HepG2 (cell line): ENCODE data around the gene GBA2. TPM values are rescaled to one million over a fixed set of nuclear protein-coding genes. Genes with fewer than 3 reads are reported as not detected.

Source experiments
- ARID4A ChIP-seq: sonication (generic); formaldehyde crosslinking; IDR thresholded peaks from 2 replicates; pipeline ENCODE4 v1.5.0; 2020; ENCODE audit warnings: mild to moderate bottlenecking, missing genetic modification reagents, borderline replicate concordance
- CENPX ChIP-seq: sonication (generic); formaldehyde crosslinking; IDR thresholded peaks from 2 replicates; pipeline ENCODE4 v1.9.0; 2021; ENCODE audit warnings: mild to moderate bottlenecking, missing genetic modification reagents, moderate library complexity
- EED ChIP-seq: sonication (generic); formaldehyde crosslinking; IDR thresholded peaks from 2 replicates; pipeline ENCODE4 v1.5.0; 2020; ENCODE audit warnings: mild to moderate bottlenecking, missing genetic modification reagents
- HDAC1 ChIP-seq: sonication (generic); formaldehyde crosslinking; IDR thresholded peaks from 2 replicates; pipeline ENCODE4 v1.5.1; 2020; ENCODE audit warnings: mild to moderate bottlenecking, missing genetic modification reagents
- HNRNPK ChIP-seq: fragments of 200-400 bp; formaldehyde crosslinking; IDR thresholded peaks from 2 replicates; pipeline ENCODE4 v1.6.1; 2018; ENCODE audit warnings: low read length, low read depth, moderate library complexity, mild to moderate bottlenecking; ENCODE audit not compliant: poor library complexity, severe bottlenecking
- KDM5A ChIP-seq: fragments of 200-600 bp; sonication (generic); IDR thresholded peaks from 2 replicates; pipeline ENCODE4 v1.7.0; 2018; ENCODE audit warnings: antibody characterized with exemption, mild to moderate bottlenecking, low read length, borderline replicate concordance
- NFATC3 ChIP-seq: sonication (generic); formaldehyde crosslinking; IDR thresholded peaks from 2 replicates; pipeline ENCODE4 v1.5.1; 2020; ENCODE audit warnings: mild to moderate bottlenecking, missing genetic modification reagents
- PAWR ChIP-seq: sonication (generic); formaldehyde crosslinking; IDR thresholded peaks from 2 replicates; pipeline ENCODE4 v1.4.0; 2020; ENCODE audit warnings: missing genetic modification reagents, mild to moderate bottlenecking, borderline replicate concordance
- PBX2 ChIP-seq: IDR thresholded peaks from 2 replicates; pipeline ENCODE4 v1.6.1; 2016; ENCODE audit warnings: control low read depth
- RXRB ChIP-seq: IDR thresholded peaks from 2 replicates; pipeline ENCODE4 v1.6.1; 2016; ENCODE audit warnings: borderline replicate concordance, missing genetic modification reagents, missing compliant biosample characterization
- SMYD3 ChIP-seq: sonication (generic); formaldehyde crosslinking; IDR thresholded peaks from 2 replicates; pipeline ENCODE4 v1.8.1; 2023; ENCODE audit warnings: mild to moderate bottlenecking, missing genetic modification reagents
- SOX5 ChIP-seq: IDR thresholded peaks from 2 replicates; pipeline ENCODE4 v1.6.1; 2016; ENCODE audit warnings: borderline replicate concordance
- TBP ChIP-seq: sonication (generic); formaldehyde crosslinking; IDR thresholded peaks from 2 replicates; pipeline ENCODE4 v1.5.0; 2020; ENCODE audit warnings: missing genetic modification reagents
- ZNF382 ChIP-seq: sonication (generic); formaldehyde crosslinking; IDR thresholded peaks from 2 replicates; pipeline ENCODE4 v1.5.0; 2020; ENCODE audit warnings: missing genetic modification reagents, mild to moderate bottlenecking, borderline replicate concordance
- ZNF407 ChIP-seq: sonication (generic); formaldehyde crosslinking; IDR thresholded peaks from one replicate; pipeline ENCODE4 v1.5.1; 2020; ENCODE audit warnings: mild to moderate bottlenecking, missing genetic modification reagents; ENCODE audit errors: not compliant biosample characterization
- polyA plus RNA-seq, 8 experiments: library from polyadenylated mRNA; depleted of rRNA in 3 of 8; stranded (reverse) in 7 of 8; unstranded in 1 of 8; fragments of >200 nt; fragmentation: Illumina TruSeq in 4 of 8; extraction: Trizol in 4 of 8; gene quantifications; 2 replicates each; pipeline versions ENCODE4 v1.2.1 to v1.2.3, GENCODE V29; 2011 to 2016; ENCODE audit warnings: low read depth in 4 of 8, missing spikeins in 1 of 8, mixed read lengths in 1 of 8; ENCODE audit not compliant: insufficient read depth in 1 of 8
- total RNA-seq, 5 experiments: library from RNA; depleted of rRNA; stranded (reverse); fragments of >200 nt; fragmentation: Illumina TruSeq; extraction: Trizol; gene quantifications; 2 replicates each; pipeline ENCODE4 v1.2.3, GENCODE V29; 2016; ENCODE audit warnings: low read depth in 1 of 5

The GBA2 gene
- total and polyA plus RNA-seq, 2 of the 13 experiments (the other 11 are each of a cell fraction or from before 2014, with no cell fraction given) = 37.5 to 86.1 TPM

- TF ChIP-seq HDAC1 (0 out of 2 replicates have a peak, but pooled peaks have one; percentile 6), PAWR (no peak), PBX2 (CRISPR knock-in tag) (no peak), KDM5A (0 out of 2 replicates have a peak, but pooled peaks have one; percentile 66), HNRNPK (no peak), ZNF407 (CRISPR knock-in tag) (no peak), EED (CRISPR knock-in tag) (peak; percentile 80; the same call in 1 of the 2 replicates), TBP (CRISPR knock-in tag) (no peak), SOX5 (CRISPR knock-in tag) (no peak), ZNF382 (CRISPR knock-in tag) (no peak), NFATC3 (CRISPR knock-in tag) (no peak), CENPX (CRISPR knock-in tag) (no peak), SMYD3 (CRISPR knock-in tag) (no peak), ARID4A (peak; percentile 11; the same call in 1 of the 2 replicates), RXRB (CRISPR knock-in tag) (no peak)
Measured at GRCh38 chr9:35732800-35733541, 16.1 kb downstream of the GBA2 start (continued).
